Activated naive CD8-positive, alpha-beta T cell treated with anti-CD3 and anti-CD28 coated beads, Interleukin-2, amount 50 U/mL, for 16 hours (primary cell): Measurements from ENCODE around the gene AQP12B.
"Not testable (repeated sequence)": the region's sequence is repeated elsewhere in the genome, so short reads cannot be mapped to it uniquely, and the experiment has no call there.

Experiments
- DNase-seq: peaks from one replicate; pipeline ENCODE4 v3.0.0-alpha.2; 2020; ENCODE audit warnings: low read depth, low spot score

AQP12B gene, protein sequence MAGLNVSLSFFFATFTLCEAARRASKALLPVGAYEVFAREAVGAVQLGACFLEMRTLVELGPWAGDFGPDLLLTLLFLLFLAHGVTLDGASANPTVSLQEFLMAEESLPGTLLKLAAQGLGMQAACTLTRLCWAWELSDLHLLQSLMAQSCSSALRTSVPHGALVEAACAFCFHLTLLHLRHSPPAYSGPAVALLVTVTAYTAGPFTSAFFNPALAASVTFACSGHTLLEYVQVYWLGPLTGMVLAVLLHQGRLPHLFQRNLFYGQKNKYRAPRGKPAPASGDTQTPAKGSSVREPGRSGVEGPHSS

GRCh38 chr2:240682431-240683224, at the start of gene AQP12B:
Gene AQP12B (minus strand): TSS chr2:240682885. CDS start chr2:240682837, 48 bp downstream.
- DNase-seq = not testable (repeated sequence)

- DNase-seq = no peak
These were observed 49.5 kb upstream of the AQP12B start for GRCh38 chr2:240732184-240732583.

GRCh38 chr2:240731178-240731545, 48.5 kb upstream of the AQP12B start:
- DNase-seq = no peak

DNA sequence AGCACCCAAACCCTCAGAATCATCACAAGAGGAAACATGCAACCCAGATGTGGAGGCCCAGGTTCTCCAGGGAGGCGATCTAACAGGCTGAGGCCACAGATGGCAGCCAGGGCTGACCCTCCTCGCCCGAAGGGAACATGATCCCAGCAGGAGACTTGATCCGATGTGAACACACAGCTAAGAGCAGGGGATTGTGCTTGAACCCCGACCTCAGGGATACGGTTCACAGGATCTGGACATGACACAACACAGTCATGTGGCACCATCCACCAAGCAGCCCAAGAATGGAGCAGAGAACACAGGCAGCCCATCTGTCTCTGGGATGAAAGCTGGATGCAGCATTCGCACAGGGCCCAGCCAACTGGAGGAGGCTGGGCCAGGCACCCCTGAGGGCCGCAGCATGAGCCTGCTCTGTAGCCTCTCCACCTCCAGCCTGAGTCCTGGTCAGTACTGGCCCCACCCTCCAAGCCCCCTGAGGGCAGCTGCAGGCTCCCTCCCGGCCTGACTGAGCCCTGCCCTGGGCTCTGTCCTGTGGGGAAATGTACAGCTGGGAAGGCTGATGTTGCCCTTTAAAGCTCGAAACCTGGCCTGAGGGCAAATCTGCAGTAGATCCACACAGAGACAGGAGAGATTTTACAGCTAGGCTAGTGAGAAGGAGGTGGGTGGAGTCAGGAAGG, 48.0 kb upstream of the AQP12B start:
- DNase-seq = no peak

DNA sequence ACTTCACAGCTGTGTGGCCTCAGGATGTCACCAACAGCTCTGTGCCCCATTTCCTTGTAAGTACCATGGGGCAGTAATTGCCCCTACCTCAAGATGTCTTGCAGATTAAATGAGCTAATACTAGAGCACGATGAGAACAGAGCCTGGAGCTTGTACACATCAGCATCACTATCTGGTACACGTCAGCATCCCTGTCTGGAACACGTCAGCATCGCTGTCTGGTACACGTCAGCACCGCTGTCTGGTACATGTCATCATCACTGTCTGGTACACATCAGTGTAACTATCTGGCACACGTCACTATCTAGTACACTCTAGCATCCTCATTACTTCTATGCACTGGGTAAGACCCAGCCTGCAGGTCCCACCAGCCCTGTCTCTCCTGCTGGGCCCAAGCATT, 46.1 kb upstream of the AQP12B start:
- no peak for DNase-seq

GRCh38 chr2:240728361-240728760, 45.7 kb upstream of the AQP12B start:
- no peak for DNase-seq

DNA sequence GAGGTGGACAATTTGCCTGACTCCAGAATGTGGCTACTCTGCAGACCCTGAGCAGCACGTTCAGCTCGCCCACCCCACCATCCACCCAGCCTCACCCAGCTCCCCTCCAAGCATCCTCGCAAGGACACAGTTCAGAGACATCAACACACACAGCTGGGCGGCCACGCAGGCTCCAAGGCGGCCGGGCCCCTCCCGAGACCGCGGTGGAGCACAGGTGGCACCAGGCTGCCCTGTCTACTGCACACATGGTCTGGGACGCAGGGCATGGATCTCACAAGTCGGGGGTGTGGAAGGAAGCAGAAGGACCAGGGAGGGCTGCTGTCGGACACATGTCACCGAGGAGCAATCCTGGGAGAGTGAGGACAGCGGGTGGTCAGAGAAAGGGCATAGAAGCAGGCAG, 45.2 kb upstream of the AQP12B start:
- DNase-seq = no peak

DNA sequence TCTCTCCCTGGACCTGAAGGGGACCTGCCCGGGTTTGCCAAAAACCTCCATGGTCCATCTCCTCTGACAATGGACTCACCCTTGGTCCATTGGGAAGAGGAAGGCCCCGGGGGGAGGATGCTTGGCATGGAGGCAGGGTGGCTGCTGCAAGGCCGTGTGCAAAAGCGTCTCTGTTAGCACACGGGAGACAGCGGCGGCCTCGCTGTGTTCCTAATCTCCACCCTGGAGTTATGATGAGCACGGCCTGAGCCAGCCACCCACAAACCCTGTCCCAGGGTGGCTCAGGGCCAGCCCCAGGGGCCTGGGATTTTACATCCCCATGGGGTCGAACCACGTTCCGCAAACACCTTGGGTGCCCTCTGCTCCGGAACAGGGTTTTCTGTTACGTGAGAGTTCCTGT, 44.8 kb upstream of the AQP12B start:
- DNase-seq = no peak

GRCh38 chr2:240726876-240727275, 44.2 kb upstream of the AQP12B start:
- DNase-seq = no peak

GRCh38 chr2:240725671-240726070, 43.0 kb upstream of the AQP12B start:
- no peak for DNase-seq

- no peak for DNase-seq
These were observed 42.6 kb upstream of the AQP12B start for GRCh38 chr2:240725266-240725665.

DNA sequence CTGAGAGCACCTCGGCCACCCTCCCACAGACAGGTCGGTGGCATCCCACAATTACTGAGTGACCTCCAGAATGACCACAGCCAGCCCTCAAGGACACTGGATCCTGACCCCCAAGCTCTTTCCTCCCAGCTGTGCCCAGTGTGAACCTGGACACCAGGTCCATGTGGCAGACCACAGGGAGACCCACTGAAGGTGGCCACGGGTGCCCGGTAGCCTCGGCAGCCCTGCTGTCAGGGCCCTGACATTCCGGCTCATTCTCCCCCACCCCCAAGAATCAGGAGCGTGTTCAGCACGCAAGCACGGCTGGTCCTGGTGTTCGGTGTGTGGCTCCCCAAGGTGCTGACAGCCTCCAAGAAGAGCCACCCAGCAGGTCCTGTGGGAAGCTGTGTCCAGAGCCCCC, 41.7 kb upstream of the AQP12B start:
- DNase-seq = no peak

GRCh38 chr2:240723851-240724250, 41.2 kb upstream of the AQP12B start:
- DNase-seq = no peak

DNA sequence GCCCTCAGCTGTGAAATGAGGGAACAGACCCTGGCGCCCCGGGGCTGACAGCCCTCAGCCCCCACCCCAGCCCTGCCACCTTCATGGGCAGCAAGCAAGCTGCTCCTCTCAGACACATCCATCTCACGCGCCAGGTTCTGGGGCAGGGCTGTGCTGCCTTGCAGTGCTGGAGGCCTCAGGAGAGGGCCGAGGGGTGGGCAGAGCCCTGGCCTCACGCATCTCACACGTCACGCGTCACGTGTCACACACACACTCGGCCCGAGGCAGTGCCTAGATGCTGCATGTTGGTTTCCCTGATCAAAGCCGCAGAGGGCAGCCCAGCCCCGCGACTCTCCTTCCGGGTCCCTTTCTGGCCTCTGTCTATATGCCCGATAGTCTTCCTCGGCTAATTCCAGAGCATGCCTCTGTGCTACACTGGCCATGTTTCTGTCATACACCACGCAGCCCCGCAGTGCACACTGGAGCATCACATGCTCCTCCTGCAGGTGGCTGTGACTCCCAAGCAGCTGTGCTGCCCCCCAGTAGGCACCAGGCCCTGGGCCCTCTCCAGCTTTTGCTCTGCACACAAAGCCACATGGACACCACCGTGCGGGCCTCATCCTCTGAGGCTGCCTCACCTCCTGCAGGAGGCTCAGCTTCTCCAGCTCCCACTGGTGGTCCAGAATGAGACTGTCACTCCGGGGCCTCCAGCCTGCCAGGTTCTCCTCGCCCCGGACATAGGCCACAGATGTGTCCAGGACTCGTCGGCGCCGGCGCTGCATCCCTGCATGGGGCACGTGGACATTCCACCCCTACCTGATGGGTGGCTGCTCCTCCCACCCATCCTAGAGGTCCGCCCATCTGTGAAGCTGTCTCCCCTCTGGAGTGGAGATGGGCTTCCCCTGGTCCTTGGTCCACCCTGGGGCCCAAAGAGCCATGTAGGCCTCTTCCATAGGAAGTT, 40.4 kb upstream of the AQP12B start:
- DNase-seq = no peak

DNA sequence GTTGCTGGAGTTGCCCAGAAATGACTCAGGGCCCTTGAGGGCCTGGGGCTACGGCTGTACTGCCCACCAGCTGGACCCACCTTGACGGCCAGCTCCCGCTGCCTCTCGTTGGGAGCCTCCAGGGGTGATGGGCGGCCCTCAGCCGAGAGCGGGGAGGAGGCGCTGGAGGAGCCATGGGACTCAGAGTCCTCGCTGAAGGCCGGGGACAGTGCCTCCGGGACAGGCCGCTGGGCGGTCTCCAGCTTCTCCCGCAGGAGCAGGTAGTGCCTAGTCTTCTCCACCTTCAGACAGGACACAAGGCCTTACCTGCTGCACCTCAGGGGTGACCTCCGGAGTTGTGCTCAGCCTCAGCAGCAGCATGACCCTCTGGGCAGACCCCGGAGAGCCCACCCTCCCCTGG, 39.7 kb upstream of the AQP12B start:
- DNase-seq = no peak

DNA sequence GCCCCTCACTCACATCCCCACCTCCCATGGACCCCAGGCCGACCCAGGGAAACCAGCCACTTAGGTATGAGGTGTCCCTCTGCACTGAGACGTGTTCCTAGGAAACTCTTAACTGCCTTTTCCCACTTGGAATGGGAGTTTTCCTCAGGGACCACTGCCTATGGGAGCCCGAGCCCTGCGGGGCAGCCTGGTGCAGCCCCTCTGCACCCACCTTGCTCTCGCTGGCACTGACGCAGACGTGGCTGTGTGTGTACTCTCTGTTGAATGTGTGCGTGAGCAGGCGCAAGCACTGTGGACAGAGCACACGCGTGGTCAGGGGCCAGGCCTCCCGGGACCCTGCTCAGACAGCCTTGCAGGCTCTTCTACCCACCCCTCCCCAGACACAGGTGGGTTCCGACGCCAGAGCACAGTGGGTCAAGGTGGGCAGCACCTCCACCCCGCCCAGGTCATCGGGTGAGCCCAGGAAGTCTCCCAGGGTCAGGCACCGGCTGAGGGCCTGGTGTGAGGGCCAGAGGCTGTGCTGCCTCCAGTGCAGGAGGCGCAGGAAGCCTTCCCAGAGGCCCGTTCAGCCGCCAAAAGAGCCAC, 39.0 kb upstream of the AQP12B start:
- DNase-seq = no peak

DNA sequence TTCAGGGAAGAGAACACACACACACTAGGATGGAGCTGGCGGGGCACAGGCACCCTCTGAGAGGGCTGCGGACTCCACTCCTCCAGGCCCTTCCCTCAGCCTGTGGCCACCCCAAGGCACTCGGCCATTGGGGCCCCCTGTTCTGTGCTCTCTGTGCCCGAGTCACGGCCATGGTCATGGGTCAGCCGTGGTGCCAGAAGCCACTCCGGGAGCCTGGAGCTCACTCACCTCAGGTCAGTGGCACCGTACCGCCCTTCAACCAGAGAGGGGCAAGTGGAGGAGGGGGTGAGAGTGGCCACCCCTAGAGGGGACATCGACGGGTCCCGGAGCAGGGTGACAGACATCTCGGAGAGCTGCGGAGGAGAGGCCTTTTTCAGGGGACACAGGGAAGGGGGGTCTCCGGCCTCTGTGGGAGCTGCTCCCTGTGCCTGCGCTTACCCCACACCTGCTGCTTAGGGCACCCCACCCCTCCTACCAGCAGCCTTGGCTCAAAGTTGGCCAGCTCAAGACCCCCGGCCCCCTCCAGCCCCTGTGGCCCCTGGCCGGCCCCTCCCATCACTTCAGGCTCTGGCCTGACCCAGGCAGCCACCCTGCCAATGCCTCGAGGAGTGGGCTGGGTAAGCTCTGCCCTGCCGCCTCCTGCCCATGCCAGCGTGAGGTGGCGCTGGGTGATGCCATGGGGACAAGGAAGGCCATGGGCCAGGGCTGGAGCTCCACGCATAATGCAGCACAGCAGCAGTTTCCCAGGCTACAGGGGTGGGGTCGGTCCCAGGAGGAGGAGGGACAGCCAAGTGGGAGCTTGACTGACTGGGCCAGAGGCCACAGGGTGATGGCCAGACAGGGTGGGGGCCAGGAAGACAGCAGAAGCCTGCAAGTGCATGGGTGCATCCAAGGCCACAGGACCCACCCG, 38.3 kb upstream of the AQP12B start:
- DNase-seq = no peak

DNA sequence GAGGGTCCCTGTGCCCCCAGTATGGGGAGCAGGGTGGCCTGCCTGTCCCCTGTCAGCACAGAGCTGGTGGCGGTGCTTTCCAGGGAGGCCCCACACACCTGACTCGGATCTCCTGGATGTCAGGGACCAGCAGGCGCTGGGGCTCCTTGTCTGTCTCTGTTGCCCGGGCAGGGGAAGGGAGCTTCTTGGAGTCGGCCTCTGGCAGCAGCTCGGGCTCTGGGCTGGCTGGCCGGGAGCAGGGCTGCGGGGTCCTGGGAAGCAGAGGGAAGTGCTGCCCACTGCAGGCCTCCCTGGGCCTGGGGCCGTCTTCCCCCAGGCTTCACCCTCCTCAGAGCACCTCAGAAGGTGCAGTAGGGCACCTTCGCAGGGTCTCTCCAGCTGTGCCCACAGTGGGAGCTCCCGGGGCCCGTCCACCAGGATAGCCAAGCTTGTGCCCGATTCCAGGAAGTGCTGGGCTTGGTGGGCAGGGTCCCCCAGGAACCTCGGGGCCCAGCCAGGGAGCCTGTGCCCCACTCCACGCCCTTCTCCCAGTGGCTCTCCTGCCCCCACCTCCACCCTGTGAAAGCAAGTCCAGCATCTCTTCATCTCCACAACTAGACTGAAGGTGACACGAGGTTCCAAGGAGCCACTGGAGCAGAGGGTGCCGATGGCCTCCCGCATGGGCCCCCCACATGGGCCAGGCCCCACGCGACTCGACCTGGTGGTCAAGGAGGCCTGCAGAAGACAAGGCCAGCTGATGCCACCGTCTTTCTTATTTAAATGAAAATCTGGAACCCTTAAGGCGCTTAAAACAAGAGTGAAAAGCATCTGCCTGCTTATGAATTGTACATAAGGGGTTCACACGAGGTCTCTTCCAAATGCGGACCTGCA, 37.2 kb upstream of the AQP12B start:
- DNase-seq = no peak

DNA sequence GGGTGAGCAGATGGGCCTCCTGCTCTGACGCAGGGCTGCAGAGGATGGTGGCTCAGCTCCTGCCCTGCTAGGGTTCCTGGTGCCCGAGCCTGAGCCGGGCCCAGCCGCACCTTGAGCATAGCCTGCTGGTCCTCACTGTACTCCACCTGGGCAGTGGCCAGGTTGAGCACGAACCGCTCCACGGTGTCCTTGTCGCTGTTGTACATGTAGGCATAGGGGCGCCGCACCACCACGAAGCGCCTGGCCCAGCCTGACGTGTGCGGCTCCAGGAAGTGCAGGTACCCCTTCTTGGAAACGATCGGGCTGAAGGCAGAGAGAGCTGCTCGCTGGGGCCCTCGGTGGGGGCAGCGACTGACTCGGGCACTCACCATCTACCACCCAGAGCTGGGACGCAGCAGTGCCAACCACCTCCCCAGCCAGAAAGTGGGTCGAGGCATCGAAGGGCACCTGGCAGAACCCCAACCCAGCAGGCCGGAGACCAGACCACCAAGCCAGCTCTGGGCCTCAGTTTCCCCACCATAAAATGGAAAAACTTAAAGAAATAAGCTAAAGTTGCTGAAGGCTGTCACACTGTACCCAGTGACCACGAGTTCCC, 36.3 kb upstream of the AQP12B start:
- no peak for DNase-seq
